T1000 (cell line): ENCODE measurements around the gene CAV2.

Source experiments
- DNase-seq: peaks from one replicate; lab custom pipeline; 2025; ENCODE audit warnings: mixed read lengths; lab: John Stamatoyannopoulos, UW

The CAV2 gene

DNA sequence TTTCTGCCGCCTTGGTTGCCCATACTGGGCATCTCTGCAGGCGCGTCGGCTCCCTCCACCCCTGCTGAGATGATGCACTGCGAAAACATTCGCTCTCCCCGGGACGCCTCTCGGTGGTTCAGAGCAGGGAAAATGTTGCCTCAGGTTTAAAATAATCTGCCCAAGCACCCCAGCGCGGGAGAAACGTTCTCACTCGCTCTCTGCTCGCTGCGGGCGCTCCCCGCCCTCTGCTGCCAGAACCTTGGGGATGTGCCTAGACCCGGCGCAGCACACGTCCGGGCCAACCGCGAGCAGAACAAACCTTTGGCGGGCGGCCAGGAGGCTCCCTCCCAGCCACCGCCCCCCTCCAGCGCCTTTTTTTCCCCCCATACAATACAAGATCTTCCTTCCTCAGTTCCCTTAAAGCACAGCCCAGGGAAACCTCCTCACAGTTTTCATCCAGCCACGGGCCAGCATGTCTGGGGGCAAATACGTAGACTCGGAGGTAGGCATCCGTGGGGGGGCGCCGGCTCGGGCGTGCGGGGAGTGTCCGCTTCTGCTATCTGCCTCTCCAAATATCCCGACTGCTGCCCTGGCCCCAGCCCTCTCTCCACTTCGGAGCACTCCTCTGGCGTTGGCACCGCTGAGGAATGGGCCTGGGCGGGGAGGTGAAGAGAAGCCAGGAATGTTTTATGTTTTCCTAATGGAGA is 25.2 kb downstream of the CAV2 start, which contains the start of gene CAV1:
Gene CAV1 (plus strand): TSS at position 428 of the 689 bp plus-strand sequence. CDS start 27 bp downstream, at position 455.
- peak; percentile 85 for DNase-seq

DNA sequence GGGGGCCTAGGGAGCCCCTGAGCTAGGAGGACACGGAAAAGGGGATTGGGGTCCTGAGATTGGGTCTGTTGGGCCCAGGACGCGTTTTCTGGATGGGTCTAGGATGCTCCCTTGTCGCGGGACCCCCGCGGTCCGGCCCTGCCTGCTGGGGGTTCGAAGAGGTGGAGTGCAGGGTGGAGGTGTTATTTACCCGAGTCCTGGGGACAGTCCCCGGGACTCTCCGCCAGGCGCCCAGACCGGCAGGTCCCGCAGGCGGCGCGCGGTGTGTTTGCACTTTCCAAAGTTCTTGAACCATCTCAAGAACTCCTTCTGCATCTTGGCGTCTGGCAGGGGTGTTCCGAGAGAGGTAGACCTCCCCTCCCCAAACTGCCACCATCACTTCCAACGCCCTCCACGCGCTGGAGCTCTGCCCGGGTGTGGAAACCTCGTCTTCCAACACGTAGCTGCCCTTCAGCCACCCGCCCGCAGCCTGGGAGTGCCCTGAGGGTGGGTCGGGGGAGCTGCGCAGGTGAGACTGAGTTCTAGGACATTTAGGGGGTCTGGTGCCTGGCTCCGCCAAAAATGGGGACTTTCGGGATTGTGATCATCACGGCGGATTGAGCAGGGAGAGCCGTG is 25.9 kb downstream of the CAV2 start:
- DNase-seq = no peak

DNA sequence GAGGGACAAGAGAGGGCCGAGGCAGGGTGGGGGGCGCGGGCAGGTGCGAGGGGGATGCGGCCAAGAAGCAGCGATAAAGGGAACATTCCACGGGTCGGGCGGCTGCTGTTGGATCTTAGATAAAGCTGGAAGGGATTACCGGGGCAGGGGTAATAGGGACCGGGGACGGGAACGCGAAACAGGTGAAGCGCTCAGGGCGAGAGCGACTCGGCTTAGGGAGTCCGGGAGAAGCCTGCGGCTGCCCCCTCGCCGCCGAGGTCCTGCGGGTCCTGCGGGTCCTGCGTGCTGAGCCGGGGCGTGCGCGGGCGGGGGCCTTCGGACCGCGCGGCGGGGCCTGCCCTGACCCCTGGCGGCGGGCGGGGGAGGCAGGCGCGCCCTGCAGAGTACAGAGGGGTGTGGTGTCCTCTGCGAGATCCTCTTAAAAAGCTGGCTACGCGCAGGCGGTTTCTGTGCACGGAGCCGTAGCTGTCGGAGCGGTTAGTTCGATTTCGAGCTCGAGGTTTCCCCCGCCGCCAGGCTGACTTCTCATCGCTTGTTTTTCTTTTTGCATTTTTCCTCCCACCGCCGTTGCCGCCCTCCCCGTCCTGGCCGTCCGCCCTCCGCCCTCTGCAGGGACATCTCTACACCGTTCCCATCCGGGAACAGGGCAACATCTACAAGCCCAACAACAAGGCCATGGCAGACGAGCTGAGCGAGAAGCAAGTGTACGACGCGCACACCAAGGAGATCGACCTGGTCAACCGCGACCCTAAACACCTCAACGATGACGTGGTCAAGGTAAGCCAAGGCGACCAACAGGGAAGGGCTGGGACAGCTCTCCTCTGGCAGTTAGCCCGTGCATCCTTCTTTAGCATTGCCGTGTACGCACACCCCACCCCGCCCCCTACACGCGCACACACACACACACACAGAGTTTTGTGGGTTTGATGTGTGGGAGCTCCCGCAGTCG is 26.6 kb downstream of the CAV2 start:
- peak; percentile 60 for DNase-seq

DNA sequence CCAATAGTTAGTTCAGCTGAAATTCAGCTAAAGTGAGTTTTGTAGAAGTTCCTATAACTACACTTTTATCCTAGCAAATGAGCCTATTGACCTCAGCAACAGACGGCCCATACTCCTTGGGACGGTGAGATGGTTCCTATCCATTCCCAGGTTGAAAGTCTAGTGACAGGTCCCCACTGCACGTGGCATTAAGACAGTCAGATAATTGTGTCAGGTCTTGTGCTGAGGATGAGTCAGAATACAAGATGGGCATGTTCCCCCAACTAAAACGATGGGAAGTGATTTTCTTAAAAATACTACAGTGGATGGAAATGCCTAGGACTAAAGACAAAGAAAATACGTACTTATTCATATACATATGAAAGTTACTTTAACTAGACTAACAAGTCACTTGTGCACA is 27.4 kb downstream of the CAV2 start:
- no peak for DNase-seq

DNA sequence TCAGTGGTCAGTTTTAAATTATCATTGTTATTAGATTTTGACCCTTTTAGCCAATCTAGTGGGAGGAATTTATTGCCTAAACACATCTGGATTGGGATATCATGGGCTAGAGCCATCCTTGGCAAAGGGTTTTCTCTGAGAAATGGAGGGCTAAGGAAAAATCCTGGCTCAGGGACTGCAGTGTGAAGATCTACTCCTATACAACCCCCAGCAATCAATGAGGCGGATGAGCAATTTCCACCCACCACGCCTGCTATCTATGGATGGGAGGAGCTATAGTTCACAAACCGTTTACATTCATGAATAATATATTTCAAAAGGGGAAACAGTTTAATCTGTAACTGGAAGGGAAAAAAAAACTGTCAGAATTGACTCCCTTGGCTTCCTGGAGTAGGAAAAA is 28.0 kb downstream of the CAV2 start:
- DNase-seq = no peak

DNA sequence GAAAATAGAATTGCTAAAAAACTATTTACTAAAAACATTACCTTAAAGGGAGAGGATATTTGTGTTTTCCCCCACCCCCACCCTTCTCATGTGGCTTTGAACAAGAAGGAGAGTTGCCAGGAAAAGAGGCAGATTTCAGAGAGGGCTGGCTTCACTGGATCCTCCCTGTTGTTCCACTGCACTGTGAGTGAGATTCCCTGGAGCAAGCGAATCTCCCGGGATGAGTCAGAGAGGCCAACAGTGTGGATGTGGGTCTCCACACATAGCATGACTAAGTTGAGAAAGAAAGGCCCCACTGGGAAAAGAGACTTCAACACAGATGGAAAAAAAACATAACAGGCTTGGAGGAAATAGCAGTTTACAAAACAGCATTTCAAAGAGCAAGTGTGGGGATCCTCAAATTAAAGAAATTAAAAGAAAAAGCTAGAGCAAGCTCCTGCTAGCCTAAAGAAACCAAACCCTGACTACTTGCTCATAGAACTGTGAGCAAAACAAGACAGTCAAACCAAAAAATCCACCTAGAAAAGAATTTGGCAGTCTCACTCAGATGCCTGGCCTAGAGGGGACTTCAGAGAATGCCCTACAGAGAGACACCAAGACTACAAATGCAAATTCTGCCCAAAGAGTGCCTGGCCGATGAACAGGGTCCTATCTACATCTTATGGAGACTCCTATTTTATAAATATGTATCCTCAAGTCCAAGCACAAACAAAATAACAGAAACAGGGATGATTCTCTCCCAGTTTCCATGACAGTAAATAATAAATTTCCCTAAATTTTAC is 28.7 kb downstream of the CAV2 start:
- DNase-seq = peak; percentile 38

DNA sequence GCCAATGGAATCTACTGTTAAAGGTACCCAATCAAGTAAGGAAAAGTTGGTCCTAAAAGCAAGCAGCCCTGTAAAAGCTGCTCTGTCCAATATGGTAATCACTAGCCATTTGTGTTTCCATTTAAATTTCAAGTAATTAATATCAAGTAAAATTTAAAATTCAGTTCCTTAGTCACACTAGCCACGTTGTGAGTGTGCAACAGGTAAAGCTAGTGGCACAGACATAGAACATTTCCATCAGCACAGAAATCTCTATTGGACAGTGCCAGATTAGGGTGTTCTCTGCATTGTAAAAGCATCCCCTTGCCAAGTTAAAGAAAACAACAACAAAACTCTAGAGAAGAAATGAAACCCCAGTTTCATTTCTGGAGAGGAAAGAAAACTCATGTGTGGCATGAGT is 29.7 kb downstream of the CAV2 start:
- no peak for DNase-seq

DNA sequence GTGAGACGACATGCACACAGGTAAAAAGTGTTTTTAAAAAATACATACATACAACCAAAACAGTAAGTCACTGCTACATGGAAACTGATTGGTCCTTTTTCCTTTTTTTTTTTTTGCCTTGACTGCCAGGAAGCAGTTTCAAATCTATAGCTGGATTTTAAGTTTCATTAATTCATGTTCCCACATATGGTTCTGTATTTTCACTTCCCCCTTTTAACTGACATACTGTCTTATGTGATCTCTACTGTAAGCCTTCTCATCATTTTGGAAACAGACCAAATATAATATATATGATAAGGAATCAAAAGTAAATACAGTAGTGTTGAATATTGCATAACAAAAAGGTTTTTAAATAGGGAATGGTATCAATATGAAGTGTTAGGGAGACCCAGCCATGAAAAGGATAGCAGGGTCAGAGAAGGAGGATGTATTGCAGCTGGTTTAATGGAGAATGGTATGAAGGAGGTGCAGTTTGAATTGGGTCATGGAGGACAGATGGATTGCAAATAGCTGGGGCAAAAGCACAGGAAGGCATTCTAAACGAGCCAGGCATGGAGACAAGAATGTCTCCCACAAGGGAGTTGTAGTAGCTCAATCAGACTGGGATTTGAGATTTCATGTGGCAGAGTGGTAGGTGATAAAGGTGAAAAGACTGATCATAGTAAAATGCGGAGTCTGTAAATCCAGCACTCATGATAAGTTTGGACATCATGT is 30.7 kb downstream of the CAV2 start:
- no peak for DNase-seq

DNA sequence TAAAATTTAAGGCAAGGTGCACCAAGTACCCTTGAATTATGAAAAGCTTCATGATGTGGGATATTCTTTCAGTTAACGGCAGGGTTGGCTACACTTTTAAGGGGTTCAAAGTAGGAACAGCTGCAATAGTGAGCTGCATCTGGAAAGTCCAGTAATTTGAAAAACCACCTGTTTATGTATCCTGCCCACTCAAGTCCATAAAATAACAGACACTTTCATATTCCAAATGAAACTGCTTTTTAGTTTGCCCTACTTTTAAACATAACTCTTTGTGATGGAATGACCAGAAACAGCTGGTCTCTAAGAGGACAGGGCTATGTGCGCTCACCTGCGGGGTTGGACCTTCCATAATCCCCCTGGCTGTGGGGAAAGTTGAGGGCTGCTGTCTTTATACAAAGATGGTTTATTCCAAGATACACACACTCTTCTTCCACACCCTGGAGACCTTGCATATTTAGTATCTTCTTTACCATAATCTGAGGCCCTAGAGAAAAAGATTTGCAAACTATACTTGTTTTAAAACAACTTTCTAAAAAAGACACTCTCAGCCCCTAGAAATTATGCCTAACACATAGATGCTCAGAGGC is 32.7 kb downstream of the CAV2 start:
- no peak for DNase-seq

DNA sequence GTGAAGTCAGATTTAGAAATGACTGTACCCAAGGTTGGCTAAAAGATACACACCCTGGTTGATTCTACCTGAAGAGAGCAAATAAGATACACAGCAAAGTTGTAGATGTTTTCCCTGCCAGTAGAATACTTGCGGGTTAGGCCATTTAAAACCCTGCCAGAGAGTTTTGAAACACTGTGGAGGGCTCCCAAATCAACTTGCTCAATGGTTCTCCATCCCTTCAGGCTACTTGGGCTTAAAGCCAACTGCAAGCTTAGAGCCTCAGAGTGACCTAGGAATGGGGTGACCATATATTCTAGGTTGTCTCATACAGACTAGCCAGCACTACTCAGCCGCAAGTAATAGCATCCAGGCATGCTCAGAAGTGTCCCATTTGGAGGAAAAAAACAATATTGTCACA is 35.3 kb downstream of the CAV2 start:
- no peak for DNase-seq

DNA sequence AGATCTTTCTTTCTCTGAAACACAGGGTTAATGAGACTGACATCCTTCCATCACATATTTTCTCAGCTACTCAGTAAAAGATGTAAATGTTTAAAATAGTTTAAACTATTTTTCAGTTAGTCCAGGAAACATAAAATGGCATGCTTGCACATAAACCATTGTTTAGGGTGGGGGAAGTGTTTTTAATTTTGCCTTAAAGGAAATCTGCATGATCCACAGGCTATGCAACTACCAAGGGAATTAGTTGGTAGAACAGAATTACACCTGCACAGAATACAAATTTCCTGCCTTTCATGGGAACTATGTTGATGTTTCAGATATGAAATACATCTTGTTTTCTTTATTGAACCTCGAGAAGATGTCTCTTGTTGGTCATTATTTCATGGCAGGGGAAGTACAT is 35.9 kb downstream of the CAV2 start:
- no peak for DNase-seq

DNA sequence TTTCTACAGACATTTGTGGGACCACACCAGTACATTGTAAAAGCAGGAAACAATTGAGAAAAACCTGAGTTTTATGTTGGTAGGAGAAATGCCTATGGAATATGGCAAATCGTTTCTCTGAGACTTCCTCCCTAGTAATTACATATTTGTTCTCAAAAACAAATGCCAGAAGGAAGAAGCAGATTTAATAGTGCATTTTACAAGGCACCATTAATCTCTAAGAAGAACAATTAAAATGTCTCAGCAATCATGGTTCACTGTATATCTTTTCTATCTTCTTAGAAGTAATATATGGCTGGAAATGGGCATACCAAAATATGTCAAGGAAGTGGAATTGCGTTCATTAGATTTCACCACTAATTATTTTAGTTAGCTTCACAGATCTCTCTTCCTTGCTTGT is 38.6 kb downstream of the CAV2 start:
- no peak for DNase-seq

DNA sequence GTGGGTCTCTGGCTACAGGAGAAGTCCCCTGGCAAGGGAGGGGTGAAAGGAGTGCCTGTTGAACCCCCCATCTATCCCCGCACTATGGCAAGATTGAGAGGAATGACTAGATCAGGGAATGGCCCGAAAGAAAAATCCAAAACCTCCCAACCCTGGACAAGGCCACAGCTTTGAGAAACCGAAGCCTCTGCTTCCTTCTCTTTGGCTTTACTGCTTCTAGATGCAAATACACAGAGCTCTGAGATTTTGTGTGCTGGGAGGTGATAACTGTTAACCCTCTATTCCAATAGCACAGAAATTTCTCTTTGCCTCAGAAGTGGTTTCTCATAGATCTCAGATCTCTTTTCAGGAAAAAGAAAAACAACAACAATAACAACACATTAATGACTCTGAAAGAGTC is 40.3 kb downstream of the CAV2 start:
- no peak for DNase-seq

DNA sequence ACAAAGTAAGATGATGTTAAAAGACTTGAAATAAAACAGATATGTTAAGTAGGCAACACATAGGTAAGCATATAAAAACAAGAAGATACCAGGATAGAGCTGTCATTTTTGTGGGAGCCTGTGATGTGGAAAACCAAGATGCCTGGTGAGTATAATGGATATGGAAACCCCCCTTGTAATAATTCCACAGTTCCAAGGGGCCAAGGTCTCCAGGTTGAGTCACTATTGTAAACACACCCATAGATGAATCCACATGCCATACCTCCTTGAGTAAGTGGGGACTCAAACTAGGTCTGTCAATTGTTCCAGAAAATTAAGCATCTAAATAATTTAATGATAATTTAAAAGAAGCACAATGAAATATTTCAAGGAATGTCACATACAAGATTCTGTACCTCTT is 41.2 kb downstream of the CAV2 start:
- no peak for DNase-seq

DNA sequence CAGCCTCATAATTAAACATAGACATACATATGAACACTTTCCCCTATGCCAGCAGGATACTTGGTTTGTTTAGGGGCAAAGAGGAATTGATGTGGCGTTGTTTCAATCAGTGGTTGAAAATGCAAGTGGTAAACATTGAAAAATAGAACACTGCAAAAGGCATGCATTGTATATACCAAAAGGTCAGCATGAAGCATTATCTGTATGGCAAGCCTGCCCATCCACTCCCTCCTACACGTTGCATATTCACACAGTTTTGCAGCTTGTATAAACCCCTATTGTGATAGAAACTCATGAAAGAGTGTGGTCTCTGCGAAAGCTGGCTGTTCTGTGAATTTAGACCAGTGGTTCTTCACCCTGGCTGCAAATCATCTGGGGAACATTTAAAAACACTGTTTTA is 42.4 kb downstream of the CAV2 start:
- DNase-seq = no peak

DNA sequence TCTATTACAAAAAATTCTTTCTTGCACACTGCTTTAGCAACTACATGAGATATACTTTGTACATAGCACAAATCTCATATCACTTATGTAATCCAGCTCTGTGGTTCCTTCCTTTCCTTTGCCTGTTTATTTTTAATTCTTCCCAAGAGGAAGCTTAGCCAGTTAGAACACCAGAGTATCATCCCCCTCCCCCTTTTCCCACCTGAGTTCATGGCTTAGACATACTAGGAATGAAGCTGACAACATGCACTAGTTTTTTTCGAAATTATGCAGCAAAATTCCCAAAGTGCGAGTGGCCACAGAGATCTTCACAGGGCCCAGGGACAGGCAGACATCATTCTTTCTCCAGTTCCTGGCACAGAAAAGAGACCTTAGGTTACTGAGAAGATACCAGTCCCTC is 43.1 kb downstream of the CAV2 start:
- DNase-seq = no peak

DNA sequence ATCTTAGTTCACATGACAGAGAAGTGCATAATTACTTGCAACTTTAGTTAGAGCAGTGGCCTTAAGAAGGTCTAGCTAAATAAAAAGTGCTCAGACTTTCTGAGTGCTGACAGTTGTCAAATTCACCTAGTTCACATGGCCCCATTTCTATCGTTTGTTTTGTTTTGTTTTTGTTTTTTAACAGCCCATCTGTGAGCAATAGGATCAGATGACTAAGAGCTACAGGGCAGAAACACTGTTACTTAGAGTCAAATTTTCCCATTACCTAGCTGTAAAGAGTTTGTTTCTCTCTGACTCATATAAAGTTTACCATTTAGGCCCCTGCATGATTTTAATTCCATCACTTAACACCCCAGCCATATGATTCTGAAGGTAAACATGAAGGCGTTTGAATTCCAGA is 44.1 kb downstream of the CAV2 start:
- no peak for DNase-seq

DNA sequence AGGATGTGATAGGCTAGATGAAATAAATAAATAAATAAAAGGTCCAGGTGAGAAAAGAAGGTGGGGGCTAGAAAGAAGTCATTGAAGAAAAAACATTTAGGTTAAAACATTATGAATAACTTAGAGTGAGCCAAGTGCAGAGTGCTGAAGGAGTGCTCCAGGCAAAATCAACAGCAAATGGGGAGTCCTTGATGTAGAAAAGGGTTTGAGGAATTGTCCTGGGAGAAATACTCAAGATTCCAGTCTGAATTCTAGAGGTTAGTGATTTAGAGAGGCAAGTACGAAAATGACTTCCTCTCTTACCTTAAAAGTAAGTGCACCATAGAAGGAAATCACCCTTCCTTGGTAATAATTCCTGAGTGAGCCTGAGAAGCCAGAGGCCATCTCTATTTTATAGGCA is 44.9 kb downstream of the CAV2 start:
- no peak for DNase-seq

DNA sequence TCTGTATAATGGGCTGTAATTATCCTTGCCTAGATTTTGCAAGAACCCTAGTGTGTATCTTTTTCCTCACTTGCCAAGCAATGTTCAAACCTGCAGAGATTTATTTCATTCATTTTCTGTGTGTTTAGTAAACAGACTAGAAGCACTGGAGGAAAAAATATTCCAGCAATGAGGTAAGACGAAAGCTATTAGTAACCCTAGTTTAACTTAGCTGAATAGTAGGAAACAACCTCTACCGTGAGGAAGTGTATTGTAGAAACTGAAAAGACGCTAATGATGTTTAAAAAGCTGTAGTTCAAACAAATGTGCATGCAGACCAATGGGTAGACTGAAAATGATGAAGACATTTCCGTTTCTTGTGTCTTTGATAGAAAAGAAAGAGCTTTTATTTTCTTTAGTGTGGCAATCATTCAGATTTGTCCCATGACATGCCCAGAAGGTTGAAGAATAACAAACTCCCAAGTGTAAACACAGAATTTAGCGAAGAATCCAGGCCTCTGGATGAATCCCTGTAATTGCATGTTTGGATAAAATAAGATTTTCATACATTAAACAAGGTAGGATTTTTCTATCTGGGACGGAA is 46.0 kb downstream of the CAV2 start:
- no peak for DNase-seq

DNA sequence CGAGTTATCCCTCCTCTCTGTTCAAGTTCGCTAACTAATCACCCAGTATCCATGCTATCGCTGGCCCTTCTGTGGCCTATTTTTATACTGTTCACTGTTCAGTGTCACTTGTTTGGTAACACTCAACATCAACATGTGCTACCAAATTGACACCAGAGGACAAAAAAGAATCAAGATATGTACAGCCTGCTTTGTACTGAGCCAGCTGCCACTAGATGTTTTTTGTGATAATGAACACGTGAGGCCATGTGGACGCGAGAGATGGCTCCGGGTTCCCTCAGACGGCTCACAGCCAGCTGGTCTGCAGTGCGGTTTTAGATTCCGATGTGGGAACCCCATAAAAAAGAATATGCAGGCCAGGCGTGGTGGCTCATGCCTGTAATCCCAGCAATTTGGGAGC is 46.5 kb downstream of the CAV2 start:
- DNase-seq = no peak

DNA sequence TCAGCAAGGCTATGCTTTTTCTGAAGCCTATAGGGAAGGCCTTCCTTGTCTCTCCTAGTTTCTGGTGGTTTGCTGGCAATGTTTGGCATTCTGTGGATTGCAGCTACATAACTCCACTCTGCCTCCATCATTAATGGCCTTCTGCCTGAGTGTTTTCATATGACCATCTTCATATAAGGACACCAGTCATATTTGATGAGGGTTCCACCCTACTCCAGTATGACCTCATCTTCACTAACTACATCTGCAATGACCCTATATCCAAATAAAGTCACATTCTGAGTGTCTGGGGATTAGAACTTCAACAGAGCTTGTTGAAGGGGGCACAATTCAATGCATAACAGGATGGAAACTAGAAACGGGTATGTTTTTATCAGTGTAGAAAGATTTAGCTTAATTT is 47.4 kb downstream of the CAV2 start:
- DNase-seq = no peak
